A549 (cell line): ENCODE measurements around the gene ANKK1. TPM values are rescaled to one million over a fixed set of nuclear protein-coding genes. Genes with fewer than 3 reads are reported as not detected.

Experiments used
- ATAC-seq, 2 experiments: fragments of 200-7000 bp in 1 of 2; fragments of >200 bp in 1 of 2; cut with Nextera tagmentation in 1 of 2; cut with Tn5 transposase in 1 of 2; 3 replicates each; pipeline versions ENCODE4 v1.8.0 to v1.9.1; 2018 to 2020; ENCODE audit warnings: mild to moderate bottlenecking in 1 of 2, moderate library complexity in 1 of 2
- CTCF ChIA-PET: fragments of 300-600 bp; sonication (Branson Sonifier 250); formaldehyde crosslinking; extraction: SDS; loops from one replicate; lab custom pipeline; 2021; ENCODE audit warnings: antibody characterized with exemption, inconsistent platforms; lab: Yijun Ruan, JAX
- POLR2A ChIA-PET: fragments of 350-600 bp; formaldehyde crosslinking; extraction: SDS; loops from one replicate; lab custom pipeline; 2021; ENCODE audit warnings: antibody characterized with exemption, inconsistent platforms; lab: Yijun Ruan, JAX
- DNase-seq, 2 experiments: peaks; one replicate each; pipeline versions ENCODE4 v3.0.0 to v3.0.0-alpha.2; 2011 to 2016; ENCODE audit warnings: low read depth in 1 of 2, low spot score in 1 of 2
- FAIRE-seq: peaks from 2 replicates; lab custom pipeline; 2011; peaks lifted over from hg19 to GRCh38; lab: Jason Lieb, UNC
- H3K27ac ChIP-seq, 2 experiments: fragments of >200 bp; sonication (Bioruptor Twin); formaldehyde crosslinking; 3 replicates each; pipeline ENCODE4 v1.5.1; 2016 to 2017
- H3K4me1 ChIP-seq: fragments of >200 bp; sonication (Bioruptor Twin); formaldehyde crosslinking; 3 replicates; pipeline ENCODE4 v1.6.1; 2016
- H3K4me2 ChIP-seq: fragments of >200 bp; sonication (Bioruptor Twin); formaldehyde crosslinking; 3 replicates; pipeline ENCODE4 v1.6.1; 2016
- H3K4me3 ChIP-seq: fragments of >200 bp; sonication (Bioruptor Twin); formaldehyde crosslinking; 3 replicates; pipeline ENCODE4 v1.5.1; 2016
- H3K9me3 ChIP-seq: fragments of >200 bp; sonication (Bioruptor Twin); formaldehyde crosslinking; 3 replicates; pipeline ENCODE4 v1.6.1; 2016
- CBX2 ChIP-seq: fragments of 200-600 bp; sonication (generic); IDR thresholded peaks from 2 replicates; pipeline ENCODE4 v1.6.1; 2016; ENCODE audit warnings: low read depth, mild to moderate bottlenecking, borderline replicate concordance
- CHD4 ChIP-seq: fragments of 200-600 bp; sonication (generic); IDR thresholded peaks from 2 replicates; pipeline ENCODE4 v1.6.1; 2016; ENCODE audit warnings: antibody characterized with exemption, mild to moderate bottlenecking, borderline replicate concordance
- EHF ChIP-seq: fragments of 250-450 bp; sonication (Bioruptor Pico); IDR thresholded peaks from 2 replicates; pipeline ENCODE4 v1.5.0; 2020; ENCODE audit warnings: mild to moderate bottlenecking
- ESRRA ChIP-seq: fragments of 150-350 bp; IDR thresholded peaks from 2 replicates; pipeline ENCODE4 v1.6.1; 2014; ENCODE audit warnings: mild to moderate bottlenecking, low read length, borderline replicate concordance
- FOSL2 ChIP-seq, 2 experiments: fragments of 450-650 bp in 1 of 2; fragments of >200 bp in 1 of 2; sonication (Bioruptor Twin) in 1 of 2; formaldehyde crosslinking; IDR thresholded peaks; 2 replicates each; pipeline versions ENCODE4 v1.5.0 to v1.6.1; 2016 to 2020; ENCODE audit warnings: mild to moderate bottlenecking in 1 of 2, moderate library complexity in 1 of 2
- HDAC2 ChIP-seq: fragments of 200-600 bp; sonication (generic); IDR thresholded peaks from 2 replicates; pipeline ENCODE4 v1.6.1; 2016
- HOXA7 ChIP-seq: fragments of 250-450 bp; sonication (Bioruptor Pico); IDR thresholded peaks from 2 replicates; pipeline ENCODE4 v1.5.0; 2020; ENCODE audit warnings: mild to moderate bottlenecking, moderate library complexity
- HOXB5 ChIP-seq: fragments of 250-450 bp; sonication (Bioruptor Pico); IDR thresholded peaks from 2 replicates; pipeline ENCODE4 v1.5.0; 2020; ENCODE audit warnings: mild to moderate bottlenecking, moderate library complexity
- KDM1A ChIP-seq: fragments of 200-600 bp; sonication (generic); IDR thresholded peaks from 2 replicates; pipeline ENCODE4 v1.6.1; 2016; ENCODE audit warnings: low read depth, mild to moderate bottlenecking
- MAFK ChIP-seq: fragments of 450-650 bp; IDR thresholded peaks from 2 replicates; pipeline ENCODE4 v1.6.1; 2014; ENCODE audit not compliant: partially characterized antibody
- MAZ ChIP-seq: fragments of 150-350 bp; IDR thresholded peaks from 2 replicates; pipeline ENCODE4 v1.6.1; 2014; ENCODE audit warnings: antibody characterized with exemption, low read depth, low read length, borderline replicate concordance
- NFE2L2 ChIP-seq: fragments of 150-350 bp; conservative IDR thresholded peaks from 2 replicates; pipeline ENCODE4 v1.6.1; 2014; ENCODE audit warnings: low read length
- NPAS2 ChIP-seq: fragments of 250-450 bp; sonication (Bioruptor Pico); IDR thresholded peaks from 2 replicates; pipeline ENCODE4 v1.8.0; 2022; ENCODE audit warnings: mild to moderate bottlenecking, moderate library complexity, borderline replicate concordance
- NR3C1 ChIP-seq: fragments of >200 bp; sonication (Bioruptor Twin); formaldehyde crosslinking; IDR thresholded peaks from 3 replicates; pipeline ENCODE4 v1.6.1; 2017
- RAD21 ChIP-seq, 2 experiments: fragments of >200 bp in 1 of 2; sonication (Bioruptor Twin) in 1 of 2; formaldehyde crosslinking in 1 of 2; IDR thresholded peaks in 1 of 2; conservative IDR thresholded peaks in 1 of 2; 2 replicates in 1 of 2; 3 replicates in 1 of 2; pipeline ENCODE4 v1.6.1; 2012 to 2018; ENCODE audit warnings: inconsistent platforms in 1 of 2
- RARB ChIP-seq: fragments of 250-450 bp; sonication (Bioruptor Pico); IDR thresholded peaks from 2 replicates; pipeline ENCODE4 v1.8.0; 2021; ENCODE audit warnings: mild to moderate bottlenecking, moderate library complexity
- RCOR1 ChIP-seq: fragments of 150-350 bp; IDR thresholded peaks from 2 replicates; pipeline ENCODE4 v1.6.1; 2014; ENCODE audit warnings: antibody characterized with exemption, low read length, low read depth
- RFX5 ChIP-seq: fragments of 450-650 bp; IDR thresholded peaks from 2 replicates; pipeline ENCODE4 v1.7.1; 2014; ENCODE audit warnings: antibody characterized with exemption, mild to moderate bottlenecking, moderate library complexity
- RNF2 ChIP-seq: fragments of 200-600 bp; sonication (generic); IDR thresholded peaks from 2 replicates; pipeline ENCODE4 v1.6.1; 2016; ENCODE audit warnings: low read depth, mild to moderate bottlenecking, antibody characterized with exemption, moderate library complexity, borderline replicate concordance
- SMC3 ChIP-seq: fragments of >200 bp; sonication (Bioruptor Twin); formaldehyde crosslinking; IDR thresholded peaks from 3 replicates; pipeline ENCODE4 v1.6.1; 2018; ENCODE audit warnings: inconsistent platforms
- SREBF2 ChIP-seq: fragments of 450-650 bp; IDR thresholded peaks from 2 replicates; pipeline ENCODE4 v1.6.1; 2014; ENCODE audit warnings: mild to moderate bottlenecking, moderate library complexity
- ZC3H11A ChIP-seq: fragments of 450-650 bp; IDR thresholded peaks from 2 replicates; pipeline ENCODE4 v1.6.1; 2014; ENCODE audit warnings: antibody characterized with exemption, mild to moderate bottlenecking
- WGBS: methylation state at CpG from one replicate; pipeline ENCODE4 v1.1.6; 2017; ENCODE audit errors: missing lambda C conversion rate; 5-methylcytosine and 5-hydroxymethylcytosine counted together
- polyA plus RNA-seq, 4 experiments: library from polyadenylated mRNA; depleted of rRNA in 3 of 4; stranded (reverse); fragments of >200 nt; fragmentation: RNase III in 1 of 4; extraction: RNeasy Plus Mini Kit Qiagen cat#74134 plus additional on column Dnase treatment in 1 of 4; gene quantifications; 2 replicates in 3 of 4; 3 replicates in 1 of 4; pipeline ENCODE4 v1.2.3, GENCODE V29; 2011 to 2017
- TF ChIP-seq, protein P1 (sequence below): fragments of >200 bp; sonication (Bioruptor Twin); formaldehyde crosslinking; IDR thresholded peaks from 3 replicates; pipeline ENCODE4 v1.5.1; 2016
- TF ChIP-seq, protein P2 (sequence below): fragments of 200-600 bp; sonication (generic); IDR thresholded peaks from 2 replicates; pipeline ENCODE4 v1.6.1; 2016; ENCODE audit warnings: antibody characterized with exemption, mild to moderate bottlenecking, moderate library complexity
- TF ChIP-seq, protein P3 (sequence below): fragments of 450-650 bp; IDR thresholded peaks from 2 replicates; pipeline ENCODE4 v1.6.1; 2014; ENCODE audit warnings: antibody characterized with exemption
- TF ChIP-seq, protein P4 (sequence below): IDR thresholded peaks from 2 replicates; pipeline ENCODE4 v1.6.1; 2012
- TF ChIP-seq, protein P5 (sequence below): IDR thresholded peaks from 2 replicates; pipeline ENCODE4 v1.6.1; 2012

The ANKK1 gene
- polyA plus RNA-seq, 2 of the 4 experiments (the other 2 are of a cell fraction): 0.08 TPM; not detected in 1

DNA sequence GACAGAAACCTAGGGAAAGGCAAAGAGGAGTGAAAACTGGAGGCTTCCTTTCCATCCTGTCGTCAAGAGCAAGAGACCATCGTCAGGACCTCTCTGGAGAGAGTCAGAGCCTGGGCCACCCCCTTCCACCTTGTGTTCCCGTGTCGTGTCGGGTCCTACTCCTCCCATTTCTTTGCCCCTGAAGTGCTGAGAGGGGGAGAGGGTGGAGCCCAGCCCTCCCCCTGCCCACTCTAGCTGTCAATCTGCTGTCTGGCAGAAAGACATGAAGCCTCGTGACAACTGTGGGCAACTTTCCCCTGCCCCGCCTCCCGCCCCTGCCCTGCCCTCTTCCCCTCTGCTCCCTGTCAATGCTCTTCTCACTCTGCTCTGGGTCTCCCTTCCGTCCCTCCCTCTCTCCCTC lies 20.6 kb downstream of the ANKK1 start:
- no peak overlapping the region for H3K27ac ChIP-seq
- 42% methylated on average over 7 of the region's 9 CpGs for WGBS
- no peak for DNase-seq
- H3K4me3 ChIP-seq: no peak overlapping the region
- no peak overlapping the region for H3K4me2 ChIP-seq
- ChIA-PET CTCF (no interaction called here), POLR2A (no interaction called here)
- no peaks in the 10 kb centered on the region for H3K4me1 ChIP-seq
- ATAC-seq: no peak
- FAIRE-seq: no peak
- no peaks in the 10 kb centered on the region for H3K9me3 ChIP-seq
- TF ChIP-seq NFE2L2 (no peak), ZC3H11A (no peak), EHF (CRISPR knock-in tag) (no peak), HOXB5 (CRISPR knock-in tag) (no peak), ESRRA (no peak), SMC3 (no peak), RFX5 (no peak)
- TF ChIP-seq, protein P1, sequence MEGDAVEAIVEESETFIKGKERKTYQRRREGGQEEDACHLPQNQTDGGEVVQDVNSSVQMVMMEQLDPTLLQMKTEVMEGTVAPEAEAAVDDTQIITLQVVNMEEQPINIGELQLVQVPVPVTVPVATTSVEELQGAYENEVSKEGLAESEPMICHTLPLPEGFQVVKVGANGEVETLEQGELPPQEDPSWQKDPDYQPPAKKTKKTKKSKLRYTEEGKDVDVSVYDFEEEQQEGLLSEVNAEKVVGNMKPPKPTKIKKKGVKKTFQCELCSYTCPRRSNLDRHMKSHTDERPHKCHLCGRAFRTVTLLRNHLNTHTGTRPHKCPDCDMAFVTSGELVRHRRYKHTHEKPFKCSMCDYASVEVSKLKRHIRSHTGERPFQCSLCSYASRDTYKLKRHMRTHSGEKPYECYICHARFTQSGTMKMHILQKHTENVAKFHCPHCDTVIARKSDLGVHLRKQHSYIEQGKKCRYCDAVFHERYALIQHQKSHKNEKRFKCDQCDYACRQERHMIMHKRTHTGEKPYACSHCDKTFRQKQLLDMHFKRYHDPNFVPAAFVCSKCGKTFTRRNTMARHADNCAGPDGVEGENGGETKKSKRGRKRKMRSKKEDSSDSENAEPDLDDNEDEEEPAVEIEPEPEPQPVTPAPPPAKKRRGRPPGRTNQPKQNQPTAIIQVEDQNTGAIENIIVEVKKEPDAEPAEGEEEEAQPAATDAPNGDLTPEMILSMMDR: no peak
- TF ChIP-seq, protein P2, sequence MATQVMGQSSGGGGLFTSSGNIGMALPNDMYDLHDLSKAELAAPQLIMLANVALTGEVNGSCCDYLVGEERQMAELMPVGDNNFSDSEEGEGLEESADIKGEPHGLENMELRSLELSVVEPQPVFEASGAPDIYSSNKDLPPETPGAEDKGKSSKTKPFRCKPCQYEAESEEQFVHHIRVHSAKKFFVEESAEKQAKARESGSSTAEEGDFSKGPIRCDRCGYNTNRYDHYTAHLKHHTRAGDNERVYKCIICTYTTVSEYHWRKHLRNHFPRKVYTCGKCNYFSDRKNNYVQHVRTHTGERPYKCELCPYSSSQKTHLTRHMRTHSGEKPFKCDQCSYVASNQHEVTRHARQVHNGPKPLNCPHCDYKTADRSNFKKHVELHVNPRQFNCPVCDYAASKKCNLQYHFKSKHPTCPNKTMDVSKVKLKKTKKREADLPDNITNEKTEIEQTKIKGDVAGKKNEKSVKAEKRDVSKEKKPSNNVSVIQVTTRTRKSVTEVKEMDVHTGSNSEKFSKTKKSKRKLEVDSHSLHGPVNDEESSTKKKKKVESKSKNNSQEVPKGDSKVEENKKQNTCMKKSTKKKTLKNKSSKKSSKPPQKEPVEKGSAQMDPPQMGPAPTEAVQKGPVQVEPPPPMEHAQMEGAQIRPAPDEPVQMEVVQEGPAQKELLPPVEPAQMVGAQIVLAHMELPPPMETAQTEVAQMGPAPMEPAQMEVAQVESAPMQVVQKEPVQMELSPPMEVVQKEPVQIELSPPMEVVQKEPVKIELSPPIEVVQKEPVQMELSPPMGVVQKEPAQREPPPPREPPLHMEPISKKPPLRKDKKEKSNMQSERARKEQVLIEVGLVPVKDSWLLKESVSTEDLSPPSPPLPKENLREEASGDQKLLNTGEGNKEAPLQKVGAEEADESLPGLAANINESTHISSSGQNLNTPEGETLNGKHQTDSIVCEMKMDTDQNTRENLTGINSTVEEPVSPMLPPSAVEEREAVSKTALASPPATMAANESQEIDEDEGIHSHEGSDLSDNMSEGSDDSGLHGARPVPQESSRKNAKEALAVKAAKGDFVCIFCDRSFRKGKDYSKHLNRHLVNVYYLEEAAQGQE: no peak
- TF ChIP-seq, protein P3, sequence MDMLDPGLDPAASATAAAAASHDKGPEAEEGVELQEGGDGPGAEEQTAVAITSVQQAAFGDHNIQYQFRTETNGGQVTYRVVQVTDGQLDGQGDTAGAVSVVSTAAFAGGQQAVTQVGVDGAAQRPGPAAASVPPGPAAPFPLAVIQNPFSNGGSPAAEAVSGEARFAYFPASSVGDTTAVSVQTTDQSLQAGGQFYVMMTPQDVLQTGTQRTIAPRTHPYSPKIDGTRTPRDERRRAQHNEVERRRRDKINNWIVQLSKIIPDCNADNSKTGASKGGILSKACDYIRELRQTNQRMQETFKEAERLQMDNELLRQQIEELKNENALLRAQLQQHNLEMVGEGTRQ: no peak
- TF ChIP-seq, protein P4, sequence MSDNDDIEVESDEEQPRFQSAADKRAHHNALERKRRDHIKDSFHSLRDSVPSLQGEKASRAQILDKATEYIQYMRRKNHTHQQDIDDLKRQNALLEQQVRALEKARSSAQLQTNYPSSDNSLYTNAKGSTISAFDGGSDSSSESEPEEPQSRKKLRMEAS: no peak

DNA sequence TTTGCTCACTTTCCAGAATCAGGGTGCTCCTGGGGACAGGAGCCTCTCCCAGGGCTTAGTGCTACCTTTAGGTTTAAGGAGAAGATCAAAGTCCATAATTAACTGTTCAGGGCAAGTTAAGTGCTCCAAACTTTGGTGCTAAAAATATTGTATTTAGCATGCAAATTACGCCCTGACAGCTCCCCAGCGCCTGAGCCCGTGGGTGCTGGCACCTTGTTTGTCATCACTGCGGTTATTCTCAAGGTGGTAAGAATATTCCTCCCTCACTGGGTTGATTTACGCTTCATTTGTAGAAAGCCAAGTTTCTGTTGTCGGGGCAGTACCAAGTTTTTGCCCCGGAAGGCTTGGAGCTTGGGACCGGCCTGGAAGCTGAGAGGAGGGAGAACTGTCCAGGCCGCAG lies 21.3 kb downstream of the ANKK1 start:
- 66% methylated on average over 3 of the region's 9 CpGs for WGBS
- H3K27ac ChIP-seq: no peak overlapping the region
- H3K4me2 ChIP-seq: no peak overlapping the region
- H3K9me3 ChIP-seq: no peaks in the 10 kb centered on the region
- H3K4me3 ChIP-seq: no peak overlapping the region
- POLR2A ChIA-PET: no interaction called here
- FAIRE-seq (no peak), DNase-seq (no peak), ATAC-seq (no peak)
- TF ChIP-seq MAZ: no peak
- CTCF ChIA-PET: no interaction called here
- H3K4me1 ChIP-seq: no peaks in the 10 kb centered on the region

DNA sequence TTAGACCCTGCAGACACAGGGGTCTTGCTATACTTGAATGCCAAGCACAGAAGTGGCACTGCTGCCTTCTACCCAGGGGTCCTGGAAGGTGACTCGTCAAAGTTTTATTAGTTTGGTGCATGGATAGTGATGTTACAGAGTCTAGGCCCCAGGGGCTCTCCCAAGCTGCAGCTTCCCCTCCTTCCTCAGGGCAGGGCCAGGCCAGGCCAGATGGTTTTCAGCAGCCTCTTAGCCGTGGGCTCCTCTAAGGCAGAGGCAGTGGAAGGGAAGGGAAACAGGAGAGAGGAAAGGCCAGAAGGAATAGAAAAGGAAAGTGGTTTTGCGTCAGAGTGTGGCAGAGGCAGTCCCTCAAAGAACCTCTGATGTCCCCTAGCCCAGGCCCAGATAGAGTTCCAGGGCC lies 21.9 kb downstream of the ANKK1 start:
- Histone ChIP-seq H3K27ac (no peak overlapping the region), H3K4me2 (no peak overlapping the region), H3K9me3 (no peaks in the 10 kb centered on the region), H3K4me1 (no peaks in the 10 kb centered on the region), H3K4me3 (no peak overlapping the region)
- TF ChIP-seq SMC3 (no peak), EHF (CRISPR knock-in tag) (no peak), MAFK (no peak), SREBF2 (no peak), KDM1A (no peak), MAZ (no peak), FOSL2 (IDR thresholded peaks at IDR 0.05) (no peak), FOSL2 (CRISPR knock-in tag; IDR thresholded peaks at IDR 0.05) (no peak), RCOR1 (no peak), CBX2 (no peak), RFX5 (no peak), RAD21 (conservative IDR thresholded peaks at IDR 0.05 in 1 of 2, IDR thresholded peaks at IDR 0.05 in 1 of 2) (no peak), NPAS2 (CRISPR knock-in tag) (no peak), RARB (no peak), HDAC2 (no peak), NR3C1 (no peak), CHD4 (no peak), RNF2 (no peak), HOXA7 (CRISPR knock-in tag) (no peak)
- TF ChIP-seq, protein P5, sequence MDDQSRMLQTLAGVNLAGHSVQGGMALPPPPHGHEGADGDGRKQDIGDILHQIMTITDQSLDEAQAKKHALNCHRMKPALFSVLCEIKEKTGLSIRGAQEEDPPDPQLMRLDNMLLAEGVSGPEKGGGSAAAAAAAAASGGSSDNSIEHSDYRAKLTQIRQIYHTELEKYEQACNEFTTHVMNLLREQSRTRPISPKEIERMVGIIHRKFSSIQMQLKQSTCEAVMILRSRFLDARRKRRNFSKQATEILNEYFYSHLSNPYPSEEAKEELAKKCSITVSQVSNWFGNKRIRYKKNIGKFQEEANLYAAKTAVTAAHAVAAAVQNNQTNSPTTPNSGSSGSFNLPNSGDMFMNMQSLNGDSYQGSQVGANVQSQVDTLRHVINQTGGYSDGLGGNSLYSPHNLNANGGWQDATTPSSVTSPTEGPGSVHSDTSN: no peak
- TF ChIP-seq, protein P4: no peak
- POLR2A ChIA-PET: no interaction called here
- DNase-seq (no peak), FAIRE-seq (no peak), ATAC-seq (no peak)
- WGBS: 34% methylated on average over 2 of the region's 3 CpGs
- CTCF ChIA-PET: no interaction called here
